Stimulated activated CD8-positive, alpha-beta memory T cell treated with anti-CD3 and anti-CD28 coated beads, Interleukin-15, amount 100 ng/mL, for 1 hour (primary cell): ENCODE measurements around the gene MARK3.
"Not testable (repeated sequence)": the region's sequence is repeated elsewhere in the genome, so short reads cannot be mapped to it uniquely, and the experiment has no call there.

Experiments
- DNase-seq: peaks from one replicate; pipeline ENCODE4 v3.0.0-alpha.2; 2020; ENCODE audit warnings: low read depth

The MARK3 gene

GRCh38 chr14:103385152-103385928, at the start of gene MARK3:
Gene MARK3, plus strand, starts transcription at chr14:103385415. Its CDS starts 615 bp downstream, at chr14:103386030.
- peak; percentile 85 for DNase-seq

GRCh38 chr14:103336191-103336590, 49.0 kb upstream of the MARK3 start:
- no peak for DNase-seq

- DNase-seq: no peak
These were observed 47.4 kb upstream of the MARK3 start for GRCh38 chr14:103337794-103338193.

- no peak for DNase-seq
These were observed 45.7 kb upstream of the MARK3 start for GRCh38 chr14:103339561-103339960.

- DNase-seq: no peak
These were observed 44.6 kb upstream of the MARK3 start for GRCh38 chr14:103340480-103341212.

- no peak for DNase-seq
These were observed 43.7 kb upstream of the MARK3 start for GRCh38 chr14:103341250-103342129.

GRCh38 chr14:103343164-103343879, 41.9 kb upstream of the MARK3 start:
- no peak for DNase-seq

- no peak for DNase-seq
These were observed 41.1 kb upstream of the MARK3 start for GRCh38 chr14:103343905-103344797.

- no peak for DNase-seq
These were observed 38.9 kb upstream of the MARK3 start for GRCh38 chr14:103346286-103346685.

- no peak for DNase-seq
These were observed 38.0 kb upstream of the MARK3 start for GRCh38 chr14:103347091-103347815.

GRCh38 chr14:103348154-103348553, 37.1 kb upstream of the MARK3 start:
- DNase-seq: no peak

GRCh38 chr14:103349982-103350381, 35.2 kb upstream of the MARK3 start:
- no peak for DNase-seq

- no peak for DNase-seq
These were observed 31.9 kb upstream of the MARK3 start for GRCh38 chr14:103353362-103353761.

- no peak for DNase-seq
These were observed 31.1 kb upstream of the MARK3 start for GRCh38 chr14:103354141-103354540.

- DNase-seq: no peak
These were observed 29.1 kb upstream of the MARK3 start for GRCh38 chr14:103356024-103356682.

GRCh38 chr14:103357552-103357951, 27.7 kb upstream of the MARK3 start:
- DNase-seq: not testable (repeated sequence)

GRCh38 chr14:103360548-103360947, 24.7 kb upstream of the MARK3 start:
- no peak for DNase-seq

GRCh38 chr14:103361867-103362266, 23.3 kb upstream of the MARK3 start:
- no peak for DNase-seq

- DNase-seq: no peak
These were observed 22.4 kb upstream of the MARK3 start for GRCh38 chr14:103362780-103363179.
